ENCODE measurements around the gene FOXO3B. TPM values are rescaled to one million over a fixed set of nuclear protein-coding genes. Genes with fewer than 3 reads are reported as not detected.
"Not testable (repeated sequence)": the region's sequence is repeated elsewhere in the genome, so short reads cannot be mapped to it uniquely, and the experiment has no call there.

FOXO3B gene
- polyA plus RNA-seq, 3 donors, result 5.9 to 7.7 (median 7.4) TPM

DNA sequence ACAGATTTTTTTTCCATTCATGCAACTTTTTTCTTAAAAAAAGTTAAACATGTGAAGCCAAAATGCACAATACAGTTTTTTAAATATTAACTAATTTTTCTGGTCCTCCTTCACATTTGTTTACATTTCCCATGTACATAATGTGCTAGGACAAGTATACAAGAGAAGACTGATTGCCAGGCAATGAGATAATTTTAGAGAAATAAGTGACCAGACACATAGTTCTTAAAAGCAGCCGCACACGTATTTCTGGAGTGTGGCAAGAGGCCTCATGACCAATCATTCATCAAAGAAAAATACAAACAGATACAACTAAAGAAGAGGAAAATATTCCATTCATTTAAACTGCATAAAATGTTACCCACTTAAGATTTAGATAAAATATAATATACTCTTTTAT lies 15.8 kb downstream of the FOXO3B start:
- not testable (repeated sequence) for DNase-seq

DNA sequence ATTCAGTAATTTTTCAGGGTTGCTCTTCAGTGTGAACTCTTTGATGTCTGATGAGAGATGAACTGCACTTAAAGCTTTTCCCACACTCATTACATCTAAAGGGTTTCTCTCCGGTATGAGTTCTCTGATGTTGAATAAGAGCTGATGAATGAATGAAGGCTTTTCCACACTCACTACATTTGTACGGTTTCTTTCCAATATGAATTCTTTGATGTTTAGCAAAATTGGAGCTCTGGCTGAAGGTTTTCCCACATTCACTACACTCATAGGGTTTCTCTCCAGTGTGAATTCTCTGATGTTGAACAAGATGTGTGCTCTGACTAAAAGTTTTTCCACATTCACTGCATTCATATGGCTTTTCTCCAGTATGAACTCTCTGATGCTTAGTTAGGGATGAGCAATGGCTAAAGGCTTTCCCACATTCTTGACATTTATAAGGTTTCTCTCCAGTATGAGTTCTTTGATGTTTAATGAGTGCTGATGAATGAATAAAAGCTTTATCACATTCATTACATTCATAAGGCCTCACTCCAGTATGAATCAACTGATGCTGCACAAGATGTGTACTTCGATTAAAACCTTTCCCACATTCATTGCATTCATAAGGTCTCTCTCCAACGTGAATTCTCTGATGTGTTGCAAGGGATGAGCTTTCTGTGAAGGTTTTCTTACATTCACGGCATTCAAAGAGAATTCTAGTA lies 20.0 kb downstream of the FOXO3B start:
- DNase-seq, result not testable (repeated sequence)

DNA sequence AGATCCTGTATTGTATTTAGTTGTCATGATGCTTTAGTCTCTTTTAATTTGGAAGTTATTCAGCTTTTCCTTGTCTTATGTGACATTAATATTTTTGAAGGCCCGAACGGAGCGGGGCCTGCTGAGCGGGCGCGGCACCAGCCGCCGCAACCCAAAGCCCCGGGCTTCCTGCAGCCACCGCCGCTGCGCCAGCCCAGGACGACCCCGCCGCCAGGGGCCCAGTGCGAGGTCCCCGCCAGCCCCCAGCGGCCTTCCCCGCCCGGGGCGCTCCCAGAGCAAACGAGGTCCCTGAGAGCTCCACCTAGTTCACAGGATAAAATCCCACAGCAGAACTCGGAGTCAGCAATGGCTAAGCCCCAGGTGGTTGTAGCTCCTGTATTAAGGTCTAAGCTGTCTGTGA lies 32.0 kb downstream of the FOXO3B start:
- DNase-seq, result not testable (repeated sequence)

DNA sequence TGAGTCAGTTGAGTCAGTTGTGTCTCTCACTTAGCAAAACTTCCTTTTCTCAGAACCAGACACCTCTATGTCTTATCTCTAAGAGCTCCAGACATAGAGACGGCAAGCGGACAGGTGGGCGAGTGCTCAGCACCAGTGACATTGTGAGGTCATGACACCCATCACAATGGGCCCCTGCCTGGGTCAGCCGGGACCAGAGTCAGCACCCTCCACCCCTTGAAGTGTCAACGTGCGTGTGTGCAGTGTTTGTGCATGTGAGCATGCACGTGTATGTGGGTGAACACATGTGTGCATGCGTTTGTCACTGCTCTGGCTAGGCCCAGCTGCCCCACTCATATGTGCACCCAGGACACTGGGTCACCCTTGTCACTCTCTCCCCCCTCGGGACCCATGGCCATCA lies 37.8 kb downstream of the FOXO3B start, which contains the start of gene TBC1D28:
Gene TBC1D28, minus strand, starts transcription at position 101 of the 400 bp plus-strand sequence. CDS start 3,039 bp downstream, outside the sequence.
- not testable (repeated sequence) for DNase-seq

DNA sequence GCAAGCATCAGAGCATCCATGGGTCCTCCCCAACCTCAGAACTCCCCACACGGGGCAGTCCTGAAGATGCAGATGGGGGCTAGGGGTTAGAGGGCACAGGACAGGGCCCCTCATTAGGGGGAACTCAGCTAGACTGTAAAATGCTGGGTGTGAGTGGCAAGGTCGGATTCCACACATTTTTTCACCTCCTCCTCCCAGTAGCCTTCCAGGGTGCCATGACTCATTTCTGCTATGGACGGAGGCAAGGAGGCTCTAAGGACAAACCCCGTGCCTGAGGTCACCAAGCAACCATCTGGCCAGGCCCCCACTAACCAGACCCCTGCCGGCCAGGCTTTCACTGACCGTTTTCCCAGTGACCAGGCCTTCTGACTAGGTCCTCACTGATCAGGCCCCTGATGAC lies 39.0 kb downstream of the FOXO3B start:
- DNase-seq, result not testable (repeated sequence)

DNA sequence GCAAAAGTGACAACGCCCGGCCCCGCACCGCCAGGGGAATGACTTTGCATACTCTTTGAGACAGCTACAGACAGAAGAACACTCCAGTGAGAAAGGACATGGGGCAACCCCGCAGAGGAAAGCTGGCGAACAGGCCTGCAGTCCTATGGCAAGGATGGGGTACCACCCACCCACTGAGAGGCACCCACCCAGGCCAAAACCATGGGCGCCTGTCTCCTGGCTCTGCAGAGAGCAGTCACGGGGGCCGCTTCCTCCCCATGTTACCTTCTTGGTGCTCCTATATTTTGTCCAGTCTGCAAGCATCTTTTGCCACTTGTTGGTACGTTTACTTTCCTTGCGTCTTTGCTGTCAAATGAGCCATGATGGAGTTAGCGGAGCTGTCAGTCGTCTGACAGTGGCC lies 43.8 kb downstream of the FOXO3B start:
- not testable (repeated sequence) for DNase-seq

DNA sequence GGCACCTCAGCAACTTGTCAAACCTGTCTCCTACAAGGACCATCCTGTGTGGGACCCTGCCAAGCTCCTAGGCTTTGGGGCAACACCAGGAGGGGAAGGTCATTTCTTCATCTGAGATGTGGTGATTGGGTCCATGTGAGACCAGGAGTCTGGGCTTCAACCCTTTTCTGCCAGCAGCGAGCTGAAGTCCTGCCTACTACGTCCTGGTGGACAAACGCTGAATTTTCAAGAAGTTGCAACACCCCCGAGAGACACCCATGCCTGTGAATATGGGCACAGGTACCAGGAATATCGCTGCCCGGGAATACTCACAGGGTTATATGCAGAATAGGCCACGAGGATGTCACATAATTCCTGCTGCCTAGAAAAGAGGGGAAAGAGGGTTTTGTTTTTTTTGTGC lies 45.9 kb downstream of the FOXO3B start:
- DNase-seq, result not testable (repeated sequence)

DNA sequence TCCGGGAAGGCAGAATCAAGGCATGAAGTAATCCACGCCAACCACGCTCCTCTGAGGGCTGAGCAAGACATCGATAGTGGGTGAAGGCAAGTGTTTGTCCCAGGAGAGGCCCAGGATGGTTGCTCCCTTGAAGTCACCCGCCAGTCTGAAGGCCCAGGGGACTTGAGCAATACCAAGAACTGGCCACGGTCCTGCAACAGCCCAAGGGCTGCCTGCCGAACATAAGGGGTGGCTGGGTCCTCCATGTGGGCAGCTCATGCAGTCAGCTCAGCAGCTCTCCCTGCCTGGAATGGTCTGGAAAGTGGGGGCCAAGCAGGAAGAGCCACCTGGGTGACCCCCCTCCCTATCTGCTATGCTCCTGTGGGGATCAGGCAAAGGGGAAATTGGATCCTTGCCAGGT lies 46.3 kb downstream of the FOXO3B start:
- not testable (repeated sequence) for DNase-seq

DNA sequence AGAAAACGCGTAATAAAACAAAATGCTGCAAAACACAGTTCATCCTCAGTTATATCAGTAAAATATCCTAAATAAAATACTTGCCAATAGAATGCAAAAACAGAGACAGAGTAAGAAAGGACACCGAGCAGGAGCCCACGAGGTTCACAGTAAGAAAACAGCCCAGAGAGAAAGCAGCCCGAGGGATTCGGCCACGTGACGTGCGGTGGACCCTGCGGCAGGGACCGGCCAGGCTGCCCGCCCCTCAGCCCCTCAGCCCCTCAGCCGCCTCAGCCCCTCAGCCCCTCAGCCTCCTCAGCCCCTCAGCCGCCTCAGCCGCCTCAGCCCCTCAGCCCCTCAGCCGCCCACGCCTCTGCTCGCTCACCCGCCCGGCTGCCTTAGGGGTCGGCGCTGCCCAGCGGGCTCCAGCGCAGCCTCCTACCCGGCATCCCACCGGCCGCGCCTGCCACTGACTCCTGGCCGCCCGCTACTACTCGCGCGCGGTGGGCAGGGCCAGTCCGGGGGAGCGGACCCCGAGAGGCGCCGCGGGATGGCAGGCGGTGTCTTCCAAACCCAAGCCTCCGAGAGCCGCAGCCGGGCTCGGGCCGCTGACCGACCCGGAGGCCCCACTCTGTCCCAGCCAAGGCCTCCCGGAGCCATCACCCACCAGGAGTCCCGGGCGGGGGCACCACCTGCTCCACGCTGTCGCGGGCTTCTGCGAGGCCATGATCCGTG lies 47.4 kb downstream of the FOXO3B start:
- not testable (repeated sequence) for DNase-seq

Other genes starting within 250 kb of the FOXO3B start
- gene LGALS9C, start 205.5 kb downstream of the FOXO3B start, polyA plus RNA-seq (ENCODE audit: insufficient read length in 3 of 3), result not detected
- gene TBC1D28, start 37.9 kb downstream of the FOXO3B start, polyA plus RNA-seq (ENCODE audit: insufficient read length in 3 of 3), result not detected
- 1 to 10 TPM in 1 of 3 donors, under 1 TPM in 2; 0.44 to 1.6 (median 0.75) TPM for gene FBXW10, start 61.7 kb upstream of the FOXO3B start, polyA plus RNA-seq (ENCODE audit: insufficient read length in 3 of 3)
- 10 to 100 TPM; 42.4 to 57.6 (median 44.7) TPM for gene TVP23B, start 98.9 kb upstream of the FOXO3B start, polyA plus RNA-seq (ENCODE audit: insufficient read length in 3 of 3)
- gene PRPSAP2, start 175.8 kb upstream of the FOXO3B start, polyA plus RNA-seq (ENCODE audit: insufficient read length in 3 of 3), result 10 to 100 TPM; 52.2 to 60.9 (median 53.8) TPM

Data from renal pelvis (tissue), 4 donors.